ENCODE results near the gene HNRNPH3.

HNRNPH3 gene

DNA sequence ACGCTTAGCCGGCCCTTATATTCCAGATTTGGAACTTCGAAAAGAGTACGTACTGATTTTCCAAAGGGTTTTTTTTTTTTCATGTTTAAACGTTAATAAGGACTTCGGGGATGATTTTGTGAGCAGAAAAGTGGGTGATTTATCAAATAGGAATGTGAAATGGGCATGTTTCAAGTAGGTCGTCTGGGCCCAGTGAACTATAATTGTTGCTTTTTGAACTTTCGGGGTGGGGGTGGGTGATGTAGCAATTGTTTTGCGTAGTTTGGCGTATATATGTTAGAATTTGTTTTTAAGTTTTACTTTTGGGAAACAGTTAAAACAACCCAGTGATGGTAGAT is 1.2 kb downstream of the HNRNPH3 start:
- FAIRE-seq (no peak), DNase-seq (ENCODE audit: insufficient read length, low spot score) (no peak)
- TF ChIP-seq, protein P1, sequence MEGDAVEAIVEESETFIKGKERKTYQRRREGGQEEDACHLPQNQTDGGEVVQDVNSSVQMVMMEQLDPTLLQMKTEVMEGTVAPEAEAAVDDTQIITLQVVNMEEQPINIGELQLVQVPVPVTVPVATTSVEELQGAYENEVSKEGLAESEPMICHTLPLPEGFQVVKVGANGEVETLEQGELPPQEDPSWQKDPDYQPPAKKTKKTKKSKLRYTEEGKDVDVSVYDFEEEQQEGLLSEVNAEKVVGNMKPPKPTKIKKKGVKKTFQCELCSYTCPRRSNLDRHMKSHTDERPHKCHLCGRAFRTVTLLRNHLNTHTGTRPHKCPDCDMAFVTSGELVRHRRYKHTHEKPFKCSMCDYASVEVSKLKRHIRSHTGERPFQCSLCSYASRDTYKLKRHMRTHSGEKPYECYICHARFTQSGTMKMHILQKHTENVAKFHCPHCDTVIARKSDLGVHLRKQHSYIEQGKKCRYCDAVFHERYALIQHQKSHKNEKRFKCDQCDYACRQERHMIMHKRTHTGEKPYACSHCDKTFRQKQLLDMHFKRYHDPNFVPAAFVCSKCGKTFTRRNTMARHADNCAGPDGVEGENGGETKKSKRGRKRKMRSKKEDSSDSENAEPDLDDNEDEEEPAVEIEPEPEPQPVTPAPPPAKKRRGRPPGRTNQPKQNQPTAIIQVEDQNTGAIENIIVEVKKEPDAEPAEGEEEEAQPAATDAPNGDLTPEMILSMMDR (IDR thresholded peaks at IDR 0.05; ENCODE audit: insufficient read depth, missing control alignments): no peak

- no peak for FAIRE-seq
- TF ChIP-seq, protein P1 (IDR thresholded peaks at IDR 0.05; ENCODE audit: insufficient read depth, missing control alignments): no peak
- DNase-seq (ENCODE audit: insufficient read length, low spot score): no peak
These were observed 1.9 kb downstream of the HNRNPH3 start for GRCh38 chr10:68333440-68334431.

- TF ChIP-seq, protein P1 (IDR thresholded peaks at IDR 0.05; ENCODE audit: insufficient read depth, missing control alignments): no peak
- DNase-seq (ENCODE audit: insufficient read length, low spot score) (no peak), FAIRE-seq (no peak)
These were observed 3.0 kb downstream of the HNRNPH3 start for GRCh38 chr10:68334672-68335467.

DNA sequence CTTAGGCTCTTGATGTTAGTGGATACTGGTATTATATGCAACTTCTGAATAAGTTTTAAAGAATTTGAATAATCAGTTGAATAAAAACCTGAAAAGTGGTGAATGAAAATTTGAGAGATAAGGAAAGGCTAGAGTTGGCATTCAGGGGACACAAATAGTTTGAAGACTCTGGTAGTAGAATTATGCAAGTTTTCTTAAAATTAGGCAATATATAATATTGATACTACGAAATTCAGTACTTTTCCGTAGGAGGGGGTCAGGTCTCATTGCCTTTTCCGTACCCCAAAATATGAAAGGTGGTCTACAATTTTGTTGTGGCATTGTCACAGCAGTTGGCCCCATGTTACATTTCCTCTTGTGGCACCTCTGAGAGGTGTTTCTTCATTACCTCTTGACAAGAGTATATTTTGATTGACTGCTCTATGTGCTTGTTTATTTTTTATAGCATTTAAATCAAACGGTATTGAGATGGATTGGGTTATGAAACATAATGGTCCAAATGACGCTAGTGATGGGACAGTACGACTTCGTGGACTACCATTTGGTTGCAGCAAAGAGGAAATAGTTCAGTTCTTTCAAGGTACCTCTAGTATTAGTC is 5.0 kb downstream of the HNRNPH3 start:
- TF ChIP-seq, protein P1 (IDR thresholded peaks at IDR 0.05; ENCODE audit: insufficient read depth, missing control alignments): no peak
- no peak for FAIRE-seq

DNA sequence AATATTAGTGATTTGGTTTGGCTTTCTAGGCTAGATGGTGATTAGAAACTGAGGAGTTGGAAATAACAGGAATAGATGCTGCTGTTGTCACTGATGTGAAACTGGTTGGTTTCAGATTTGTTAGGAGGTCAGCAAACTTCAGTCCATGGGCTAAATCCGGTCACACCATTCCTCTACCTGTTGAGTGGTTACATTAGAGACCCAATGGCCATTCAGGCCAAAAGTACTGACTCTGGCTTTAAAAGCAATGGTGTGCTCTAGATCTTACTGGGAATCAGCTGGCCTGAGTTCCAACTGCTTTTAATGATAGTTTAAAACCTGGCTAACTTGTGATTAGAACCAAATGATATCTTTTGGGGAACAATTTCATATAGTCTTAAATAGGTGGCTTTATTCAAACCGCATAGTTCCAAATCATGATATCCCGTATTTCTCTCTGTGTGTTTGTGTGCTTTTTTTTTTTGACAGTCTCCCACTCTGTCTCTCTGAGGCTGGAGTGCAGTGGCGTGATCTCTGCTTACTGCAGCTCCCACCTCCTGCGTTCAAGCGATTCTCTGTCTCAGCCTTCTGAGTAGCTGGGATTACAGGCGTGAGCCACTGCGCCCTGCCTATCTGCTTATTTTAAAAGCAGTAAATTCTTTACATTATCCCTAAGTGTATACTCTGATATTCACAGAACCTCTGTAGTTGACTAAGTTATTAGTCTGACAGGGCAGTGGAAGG is 8.7 kb downstream of the HNRNPH3 start:
- DNase-seq (ENCODE audit: insufficient read length, low spot score) (no peak), FAIRE-seq (no peak)
- TF ChIP-seq, protein P1 (IDR thresholded peaks at IDR 0.05; ENCODE audit: insufficient read depth, missing control alignments): no peak

More for the DNA sequence above, 5.0 kb downstream of the HNRNPH3 start:
- no peak for DNase-seq (ENCODE audit: insufficient read length, low spot score)

DNA sequence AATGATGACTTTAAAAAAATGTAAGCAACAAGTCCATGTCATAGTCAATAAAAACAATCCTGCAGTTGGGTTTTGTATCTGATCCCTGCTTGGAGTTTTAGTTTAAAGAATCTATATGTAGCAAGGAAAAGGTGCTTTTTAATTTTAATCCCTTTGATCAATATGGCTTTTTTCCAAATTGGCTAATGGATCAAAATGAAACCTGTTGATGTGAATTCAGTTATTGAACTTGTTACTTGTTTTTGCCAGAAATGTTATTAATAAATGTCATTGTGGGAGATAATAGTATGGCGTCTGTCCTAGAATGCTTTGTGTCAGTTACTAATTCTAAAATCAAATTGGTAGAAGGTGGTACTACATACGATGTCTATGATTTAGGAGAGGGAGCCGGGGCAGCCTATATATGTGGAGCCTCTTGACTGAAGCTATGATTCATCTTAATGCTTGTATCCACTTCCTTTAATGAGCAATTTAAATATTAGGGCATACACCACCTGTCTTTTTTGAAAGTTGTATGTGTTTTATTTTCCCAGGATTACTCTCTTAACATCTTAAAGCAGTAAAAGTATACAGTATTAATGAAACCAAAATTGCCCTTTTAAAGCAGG is 11.1 kb downstream of the HNRNPH3 start:
- TF ChIP-seq, protein P1 (IDR thresholded peaks at IDR 0.05; ENCODE audit: insufficient read depth, missing control alignments): no peak
- DNase-seq (ENCODE audit: insufficient read length, low spot score) (no peak), FAIRE-seq (no peak)
